CD14-positive monocyte (primary cell): ENCODE measurements around the gene IL6R. TPM values are rescaled to one million over a fixed set of nuclear protein-coding genes. Genes with fewer than 3 reads are reported as not detected.

Experiments used
- DNase-seq, 3 donors: peaks; one replicate each; pipeline ENCODE4 v3.0.0-alpha.2; 2011 to 2022
- H2AFZ ChIP-seq: 2 replicates; pipeline ENCODE4 v1.6.0; 2012; ENCODE audit warnings: mild to moderate bottlenecking, low read depth, low read length, inconsistent platforms; ENCODE audit not compliant: insufficient read depth, poor library complexity, severe bottlenecking
- H3K27ac ChIP-seq, 2 donors: 1 replicate in 1 of 2; 2 replicates in 1 of 2; pipeline ENCODE4 v1.5.1; 2012 to 2013; ENCODE audit warnings: low read length in 2 of 2, control low read depth in 1 of 2, inconsistent platforms in 1 of 2, low read depth in 1 of 2, mild to moderate bottlenecking in 1 of 2
- H3K27me3 ChIP-seq, 2 donors: one replicate each; pipeline versions ENCODE4 v1.6.0 to v1.6.1; 2011 to 2013; ENCODE audit warnings: low read length in 2 of 2; ENCODE audit not compliant: control insufficient read depth in 2 of 2, insufficient read depth in 2 of 2
- H3K36me3 ChIP-seq, 2 donors: replicated peaks in 1 of 2; 1 replicate in 1 of 2; 2 replicates in 1 of 2; pipeline versions ENCODE4 v1.5.1 to v1.6.1; 2012 to 2013; ENCODE audit warnings: low read length in 2 of 2, control low read depth in 1 of 2, inconsistent platforms in 1 of 2, mild to moderate bottlenecking in 1 of 2; ENCODE audit not compliant: insufficient read depth in 2 of 2, control insufficient read depth in 1 of 2
- H3K4me1 ChIP-seq, 2 donors: 1 replicate in 1 of 2; 2 replicates in 1 of 2; pipeline versions ENCODE4 v1.5.1 to v1.6.1; 2012 to 2013; ENCODE audit warnings: low read length in 2 of 2, control low read depth in 1 of 2, inconsistent platforms in 1 of 2, mild to moderate bottlenecking in 1 of 2, moderate library complexity in 1 of 2; ENCODE audit not compliant: insufficient read depth in 2 of 2, control insufficient read depth in 1 of 2
- H3K4me2 ChIP-seq: replicated peaks from 2 replicates; pipeline ENCODE3; 2012; ENCODE audit warnings: low read length, moderate library complexity, mild to moderate bottlenecking; ENCODE audit not compliant: poor library complexity, severe bottlenecking; ENCODE audit errors: extremely low read depth
- H3K4me3 ChIP-seq, 3 experiments: fragments of 200-600 bp in 1 of 3; sonication (generic) in 1 of 3; replicated peaks in 1 of 3; 1 replicate in 2 of 3; 2 replicates in 1 of 3; pipeline ENCODE4 v1.5.1; 2011 to 2013; ENCODE audit warnings: low read length in 3 of 3, mild to moderate bottlenecking in 3 of 3, control low read depth in 2 of 3, low read depth in 2 of 3, inconsistent platforms in 1 of 3, moderate library complexity in 1 of 3
- H3K79me2 ChIP-seq: 2 replicates; pipeline ENCODE4 v1.6.0; 2012; ENCODE audit warnings: mild to moderate bottlenecking, control low read depth, inconsistent platforms, low read length, moderate library complexity; ENCODE audit not compliant: insufficient read depth
- H3K9ac ChIP-seq: 2 replicates; pipeline ENCODE4 v1.6.0; 2017; ENCODE audit warnings: low read length, mild to moderate bottlenecking; ENCODE audit not compliant: insufficient read depth, poor library complexity, severe bottlenecking
- H3K9me3 ChIP-seq, 2 donors: replicated peaks in 1 of 2; 1 replicate in 1 of 2; 2 replicates in 1 of 2; pipeline versions ENCODE4 v1.5.1 to v1.6.1; 2012 to 2013; ENCODE audit warnings: low read length in 2 of 2, control low read depth in 1 of 2; ENCODE audit not compliant: control insufficient read depth in 1 of 2, insufficient read depth in 1 of 2
- H4K20me1 ChIP-seq: 2 replicates; pipeline ENCODE4 v1.6.0; 2012; ENCODE audit warnings: mild to moderate bottlenecking, low read length, control low read depth, moderate library complexity; ENCODE audit not compliant: insufficient read depth
- H3K27ac Mint-ChIP-seq, 7 donors: one replicate each; pipeline ENCODE4 v1.8.0; 2020; ENCODE audit warnings: mild to moderate bottlenecking in 7 of 7, mixed read lengths in 7 of 7, moderate library complexity in 6 of 7, inconsistent platforms in 2 of 7
- H3K27me3 Mint-ChIP-seq, 3 donors: one replicate each; pipeline ENCODE4 v1.8.0; 2021 to 2022; ENCODE audit warnings: low read depth in 3 of 3, mild to moderate bottlenecking in 3 of 3, mixed read lengths in 3 of 3, moderate library complexity in 3 of 3, inconsistent platforms in 1 of 3
- H3K36me3 Mint-ChIP-seq, 2 donors: one replicate each; pipeline ENCODE4 v1.8.0; 2020; ENCODE audit warnings: mixed read lengths in 2 of 2, inconsistent platforms in 1 of 2, mild to moderate bottlenecking in 1 of 2
- H3K4me1 Mint-ChIP-seq: one replicate; pipeline ENCODE4 v1.8.0; 2020; ENCODE audit warnings: mild to moderate bottlenecking, mixed read lengths
- H3K4me3 Mint-ChIP-seq, 2 donors: one replicate each; pipeline ENCODE4 v1.8.0; 2020; ENCODE audit warnings: mild to moderate bottlenecking in 2 of 2, mixed read lengths in 2 of 2, moderate library complexity in 1 of 2
- H3K9me3 Mint-ChIP-seq, 7 donors: one replicate each; pipeline ENCODE4 v1.8.0; 2020 to 2022; ENCODE audit warnings: mixed read lengths in 7 of 7, mild to moderate bottlenecking in 6 of 7, moderate library complexity in 6 of 7, inconsistent platforms in 2 of 7
- CTCF ChIP-seq: fragments of 200-600 bp; IDR thresholded peaks from one replicate; pipeline ENCODE4 v1.8.0; 2022; ENCODE audit warnings: antibody characterized with exemption, mild to moderate bottlenecking
- WGBS: methylation state at CpG from one replicate; pipeline ENCODE4 v1.1.5; 2013; ENCODE audit warnings: missing lambda C conversion rate; ENCODE audit not compliant: insufficient coverage; 5-methylcytosine and 5-hydroxymethylcytosine counted together
- intact Hi-C, 2 donors: fragments of 100-400 bp; cut with micrococcal nuclease; formaldehyde crosslinking; loops; one replicate each; pipeline versions ENCODE4 v1.15.0 to v1.15.1; 2023
- polyA plus RNA-seq, 3 donors: library from polyadenylated mRNA; depleted of rRNA in 1 of 3; unstranded in 2 of 3; stranded (reverse) in 1 of 3; fragments of 300-500 nt in 2 of 3; fragments of >200 nt in 1 of 3; fragmentation: Illumina TruSeq in 2 of 3; gene quantifications; 1 replicate in 2 of 3; 2 replicates in 1 of 3; pipeline ENCODE4 v1.2.3, GENCODE V29; 2012 to 2021

Gene IL6R
- polyA plus RNA-seq, 3 donors, result 56.4 to 81.7 (median 62.1) TPM

- peaks cover 75% of the 10 kb centered on the region for H3K79me2 ChIP-seq
- Mint-ChIP-seq H3K27me3 (peaks cover 0 to 2% (median 0%) of the 10 kb centered on the region in 3 donors), H3K36me3 (peaks cover 32 to 36% of the 10 kb centered on the region in 2 donors), H3K27ac (peak overlapping the region; percentile 99 to 100 (median 99)), H3K4me3 (peak overlapping the region; percentile 98), H3K9me3 (peaks cover 0 to 2% (median 0%) of the 10 kb centered on the region in 7 donors), H3K4me1 (peaks cover 83% of the 10 kb centered on the region)
- DNase-seq, result no peak
- intact Hi-C loops, result loop anchor here (2.0 to 5.0 kb wide), 4 partner anchors 16 to 79 kb away; partner anchors contain the start of gene ATP8B2 (in 1 of the 2)
- H3K27ac ChIP-seq, result peak overlapping the region; percentile 97 to 100
- no peaks in the 10 kb centered on the region for H3K9me3 ChIP-seq
- peaks cover 3 to 19% of the 10 kb centered on the region in 2 donors for H3K36me3 ChIP-seq
- peaks cover 42% of the 10 kb centered on the region for H4K20me1 ChIP-seq
- H3K27me3 ChIP-seq, result no peaks in the 10 kb centered on the region
- peak overlapping the region; percentile 100 for H3K9ac ChIP-seq
- H2AFZ ChIP-seq, result no peak overlapping the region
- peak overlapping the region; percentile 90 to 95 (median 94) for H3K4me3 ChIP-seq
- H3K4me1 ChIP-seq, result peaks cover 84 to 89% of the 10 kb centered on the region in 2 donors
- no peak for TF ChIP-seq CTCF
- H3K4me2 ChIP-seq, result peak overlapping the region; percentile 82
These were observed 1.4 kb downstream of the IL6R start for GRCh38 chr1:154406572-154406879.

GRCh38 chr1:154406886-154407197 is 1.7 kb downstream of the IL6R start:
- Histone ChIP-seq H3K4me2 (peak overlapping the region; percentile 82), H3K9ac (peak overlapping the region; percentile 100), H3K4me3 (peak overlapping the region; percentile 90 to 95 (median 94)), H3K27ac (peak overlapping the region; percentile 97 to 100), H2AFZ (no peak overlapping the region), H4K20me1 (peaks cover 45% of the 10 kb centered on the region), H3K36me3 (peaks cover 3 to 21% of the 10 kb centered on the region in 2 donors), H3K79me2 (peaks cover 75% of the 10 kb centered on the region), H3K27me3 (no peaks in the 10 kb centered on the region), H3K9me3 (no peaks in the 10 kb centered on the region), H3K4me1 (peaks cover 84 to 89% of the 10 kb centered on the region in 2 donors)
- no peak for TF ChIP-seq CTCF
- 0% methylated on average over 2 of the region's 3 CpGs for WGBS
- peaks cover 35 to 39% of the 10 kb centered on the region in 2 donors for H3K36me3 Mint-ChIP-seq
- intact Hi-C loops, result loop anchor here (2.0 to 5.0 kb wide), 4 partner anchors 16 to 80 kb away; partner anchors contain the start of gene ATP8B2 (in 1 of the 2)
- H3K4me3 Mint-ChIP-seq, result peak overlapping the region; percentile 98
- H3K9me3 Mint-ChIP-seq, result peaks cover 0 to 2% (median 0%) of the 10 kb centered on the region in 7 donors
- DNase-seq, result no peak
- peaks cover 0 to 2% (median 0%) of the 10 kb centered on the region in 3 donors for H3K27me3 Mint-ChIP-seq
- H3K27ac Mint-ChIP-seq, result peak overlapping the region; percentile 99 to 100 (median 99)
- H3K4me1 Mint-ChIP-seq, result peaks cover 82% of the 10 kb centered on the region
